ENCODE data around the gene PLD3.

PLD3 gene

GRCh38 chr19:40387155-40387554, 38.7 kb downstream of the PLD3 start:
- H3K4me1 ChIP-seq (ENCODE audit: insufficient read depth, poor library complexity, severe bottlenecking): no peaks in the 10 kb centered on the region
- ATAC-seq (ENCODE audit: low read depth) (no peak), DNase-seq (ENCODE audit: low spot score) (no peak)
- no peaks in the 10 kb centered on the region for H3K9me3 ChIP-seq (ENCODE audit: severe bottlenecking)
- no peak overlapping the region for H3K4me3 ChIP-seq (ENCODE audit: severe bottlenecking)
- no peaks in the 10 kb centered on the region for H3K27me3 ChIP-seq (ENCODE audit: insufficient read depth, poor library complexity, severe bottlenecking)
- H3K36me3 ChIP-seq (ENCODE audit: low read depth): no peaks in the 10 kb centered on the region
- H3K27ac ChIP-seq (ENCODE audit: poor library complexity, severe bottlenecking): no peak overlapping the region
- TF ChIP-seq CTCF (IDR thresholded peaks at IDR 0.05; ENCODE audit: poor library complexity, severe bottlenecking): no peak

- Histone ChIP-seq H3K4me3 (ENCODE audit: severe bottlenecking) (no peak overlapping the region), H3K27ac (ENCODE audit: poor library complexity, severe bottlenecking) (no peak overlapping the region), H3K4me1 (ENCODE audit: insufficient read depth, poor library complexity, severe bottlenecking) (peaks cover 8% of the 10 kb centered on the region), H3K27me3 (ENCODE audit: insufficient read depth, poor library complexity, severe bottlenecking) (no peaks in the 10 kb centered on the region), H3K9me3 (ENCODE audit: severe bottlenecking) (no peaks in the 10 kb centered on the region), H3K36me3 (ENCODE audit: low read depth) (no peaks in the 10 kb centered on the region)
- TF ChIP-seq CTCF (IDR thresholded peaks at IDR 0.05; ENCODE audit: poor library complexity, severe bottlenecking): no peak
- DNase-seq (ENCODE audit: low spot score) (no peak), ATAC-seq (ENCODE audit: low read depth) (no peak)
These were observed 40.0 kb downstream of the PLD3 start for GRCh38 chr19:40388481-40388880.

- ATAC-seq (ENCODE audit: low read depth) (no peak), DNase-seq (ENCODE audit: low spot score) (no peak)
- no peak for TF ChIP-seq CTCF (IDR thresholded peaks at IDR 0.05; ENCODE audit: poor library complexity, severe bottlenecking)
- H3K9me3 ChIP-seq (ENCODE audit: severe bottlenecking): no peaks in the 10 kb centered on the region
- peaks cover 8% of the 10 kb centered on the region for H3K4me1 ChIP-seq (ENCODE audit: insufficient read depth, poor library complexity, severe bottlenecking)
- H3K27me3 ChIP-seq (ENCODE audit: insufficient read depth, poor library complexity, severe bottlenecking): no peaks in the 10 kb centered on the region
- no peaks in the 10 kb centered on the region for H3K36me3 ChIP-seq (ENCODE audit: low read depth)
- no peak overlapping the region for H3K4me3 ChIP-seq (ENCODE audit: severe bottlenecking)
- H3K27ac ChIP-seq (ENCODE audit: poor library complexity, severe bottlenecking): no peak overlapping the region
These were observed 41.0 kb downstream of the PLD3 start for GRCh38 chr19:40389404-40390083.

GRCh38 chr19:40390084-40390742, 41.7 kb downstream of the PLD3 start, which contains the start of gene HIPK4:
Gene HIPK4 (minus strand): TSS chr19:40390181. CDS start chr19:40389902, 279 bp downstream.
- H3K9me3 ChIP-seq (ENCODE audit: severe bottlenecking): no peaks in the 10 kb centered on the region
- TF ChIP-seq CTCF (IDR thresholded peaks at IDR 0.05; ENCODE audit: poor library complexity, severe bottlenecking): no peak
- DNase-seq (ENCODE audit: low spot score) (no peak), ATAC-seq (ENCODE audit: low read depth) (no peak)
- peaks cover 8% of the 10 kb centered on the region for H3K4me1 ChIP-seq (ENCODE audit: insufficient read depth, poor library complexity, severe bottlenecking)
- H3K27ac ChIP-seq (ENCODE audit: poor library complexity, severe bottlenecking): no peak within 1 kb of the TSS
- no peak within 1 kb of the TSS for H3K4me3 ChIP-seq (ENCODE audit: severe bottlenecking)
- no peaks in the 10 kb centered on the region for H3K36me3 ChIP-seq (ENCODE audit: low read depth)
- no peaks in the 10 kb centered on the region for H3K27me3 ChIP-seq (ENCODE audit: insufficient read depth, poor library complexity, severe bottlenecking)

GRCh38 chr19:40392123-40392522, 43.6 kb downstream of the PLD3 start:
- ATAC-seq (ENCODE audit: low read depth): no peak
- Histone ChIP-seq H3K36me3 (ENCODE audit: low read depth) (no peaks in the 10 kb centered on the region), H3K9me3 (ENCODE audit: severe bottlenecking) (no peaks in the 10 kb centered on the region), H3K4me3 (ENCODE audit: severe bottlenecking) (no peak overlapping the region), H3K27me3 (ENCODE audit: insufficient read depth, poor library complexity, severe bottlenecking) (no peaks in the 10 kb centered on the region), H3K27ac (ENCODE audit: poor library complexity, severe bottlenecking) (no peak overlapping the region), H3K4me1 (ENCODE audit: insufficient read depth, poor library complexity, severe bottlenecking) (peaks cover 8% of the 10 kb centered on the region)
- no peak for TF ChIP-seq CTCF (IDR thresholded peaks at IDR 0.05; ENCODE audit: poor library complexity, severe bottlenecking)
- no peak for DNase-seq (ENCODE audit: low spot score)
